PC-9 (cell line): ENCODE results near the gene DNM3. TPM values are rescaled to one million over a fixed set of nuclear protein-coding genes. Genes with fewer than 3 reads are reported as not detected.

Experiments
- BruUV-seq: library from RNA; stranded (reverse); fragments of 400-500 nt; replicated peaks from 2 replicates; lab custom pipeline; 2021; lab: Mats Ljungman, UMichigan
- CTCF ChIA-PET: fragments of 300-600 bp; sonication (Branson Sonifier 250); formaldehyde crosslinking; loops from one replicate; lab custom pipeline; 2022; ENCODE audit warnings: antibody characterized with exemption; lab: Charles Lee
- POLR2A ChIA-PET: fragments of 300-600 bp; sonication (Branson Sonifier 250); formaldehyde crosslinking; loops from one replicate; lab custom pipeline; 2022; ENCODE audit warnings: antibody characterized with exemption; ENCODE audit not compliant: unreplicated experiment; lab: Charles Lee
- DNase-seq, 2 experiments: peaks; one replicate each; pipeline versions ENCODE4 v3.0.0 to v3.0.0-alpha.2; 2015 to 2022; ENCODE audit warnings: mixed read lengths in 1 of 2
- H2AFZ ChIP-seq: fragments of 200-600 bp; sonication (generic); 2 replicates; pipeline ENCODE4 v1.8.1; 2017; ENCODE audit warnings: antibody characterized with exemption
- H3F3A ChIP-seq: fragments of 200-600 bp; sonication (generic); 2 replicates; pipeline ENCODE4 v1.8.1; 2017; ENCODE audit warnings: antibody characterized with exemption, mild to moderate bottlenecking, low read depth; ENCODE audit not compliant: insufficient read depth
- H3K27ac ChIP-seq: fragments of 200-600 bp; sonication (generic); 2 replicates; pipeline ENCODE4 v1.6.1; 2016; ENCODE audit warnings: mixed run types
- H3K27me3 ChIP-seq: fragments of 200-600 bp; sonication (generic); 2 replicates; pipeline ENCODE4 v1.6.1; 2016; ENCODE audit warnings: low read depth, mixed run types; ENCODE audit not compliant: insufficient read depth
- H3K36me3 ChIP-seq: fragments of 200-600 bp; sonication (generic); 2 replicates; pipeline ENCODE4 v1.6.1; 2016; ENCODE audit warnings: low read depth, mixed run types
- H3K4me1 ChIP-seq: fragments of 200-600 bp; sonication (generic); replicated peaks from 2 replicates; pipeline ENCODE4 v1.6.1; 2016; ENCODE audit warnings: mixed run types; ENCODE audit not compliant: insufficient read depth
- H3K4me2 ChIP-seq: fragments of 200-600 bp; sonication (generic); 2 replicates; pipeline ENCODE4 v1.6.1; 2017; ENCODE audit warnings: mixed run types
- H3K4me3 ChIP-seq: fragments of 200-600 bp; sonication (generic); 2 replicates; pipeline ENCODE4 v1.6.1; 2016; ENCODE audit warnings: mixed run types
- H3K79me2 ChIP-seq: fragments of 200-600 bp; sonication (generic); 2 replicates; pipeline ENCODE4 v1.6.1; 2017; ENCODE audit warnings: low read depth, mixed run types
- H3K9me2 ChIP-seq: fragments of 200-600 bp; sonication (generic); 2 replicates; pipeline ENCODE4 v1.8.1; 2017; ENCODE audit warnings: mild to moderate bottlenecking; ENCODE audit not compliant: insufficient read depth
- H3K9me3 ChIP-seq: fragments of 200-600 bp; sonication (generic); 2 replicates; pipeline ENCODE4 v1.8.1; 2016; ENCODE audit warnings: low read depth; ENCODE audit not compliant: insufficient read depth
- H4K20me1 ChIP-seq: fragments of 200-600 bp; sonication (generic); 2 replicates; pipeline ENCODE4 v1.8.1; 2017; ENCODE audit not compliant: insufficient read depth
- EZH2 ChIP-seq: fragments of 200-600 bp; sonication (generic); IDR thresholded peaks from 2 replicates; pipeline ENCODE4 v1.8.0; 2017; ENCODE audit warnings: antibody characterized with exemption, low read depth
- intact Hi-C: fragments of 100-400 bp; cut with micrococcal nuclease; formaldehyde crosslinking; loops from one replicate; pipeline ENCODE4 v1.10.0; 2022; ENCODE audit not compliant: unreplicated experiment
- total RNA-seq: library from RNA; stranded (reverse); gene quantifications from 2 replicates; pipeline ENCODE4 v1.2.3, GENCODE V29; 2021
- TF ChIP-seq, protein P1 (sequence below): fragments of 200-600 bp; sonication (generic); conservative IDR thresholded peaks from 2 replicates; pipeline ENCODE4 v1.6.1; 2017; ENCODE audit warnings: mixed run types, antibody characterized with exemption, mild to moderate bottlenecking, moderate library complexity

The DNM3 gene
- total RNA-seq, 1 experiment from 2014 or later = 1.7 TPM

DNA sequence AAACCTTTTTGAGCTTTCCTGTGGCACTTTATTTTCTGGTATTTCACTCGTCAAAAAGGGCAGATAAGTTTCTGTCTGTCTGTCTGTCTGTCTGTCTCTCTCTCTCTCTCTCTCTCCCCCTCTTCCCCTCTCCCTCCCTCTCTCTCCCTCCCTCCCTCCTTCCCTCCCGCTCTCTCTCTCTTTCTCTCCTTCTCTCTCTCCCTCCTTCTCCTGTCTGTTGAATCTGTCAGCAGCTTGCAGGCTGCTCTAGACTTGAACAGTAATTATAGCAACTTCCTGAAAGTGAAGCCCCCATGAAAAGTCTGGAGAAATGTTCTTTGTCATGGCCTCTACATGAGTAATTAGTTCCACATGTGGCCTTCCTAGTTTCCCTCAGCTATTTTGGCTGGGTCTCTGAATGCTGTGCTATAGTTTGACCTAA is 303.9 kb downstream of the DNM3 start:
- no peak for DNase-seq
- Histone ChIP-seq H4K20me1 (no peaks in the 10 kb centered on the region), H3F3A (no peaks in the 10 kb centered on the region), H2AFZ (no peak overlapping the region), H3K4me2 (no peak overlapping the region), H3K79me2 (no peaks in the 10 kb centered on the region), H3K27me3 (no peaks in the 10 kb centered on the region), H3K9me3 (no peaks in the 10 kb centered on the region), H3K4me1 (no peaks in the 10 kb centered on the region), H3K9me2 (no peaks in the 10 kb centered on the region), H3K27ac (no peak overlapping the region), H3K36me3 (no peaks in the 10 kb centered on the region), H3K4me3 (no peak overlapping the region)
- POLR2A ChIA-PET = no interaction called here
- intact Hi-C loops = no loop called here
- BruUV-seq = no TSS peak
- TF ChIP-seq, protein P1, sequence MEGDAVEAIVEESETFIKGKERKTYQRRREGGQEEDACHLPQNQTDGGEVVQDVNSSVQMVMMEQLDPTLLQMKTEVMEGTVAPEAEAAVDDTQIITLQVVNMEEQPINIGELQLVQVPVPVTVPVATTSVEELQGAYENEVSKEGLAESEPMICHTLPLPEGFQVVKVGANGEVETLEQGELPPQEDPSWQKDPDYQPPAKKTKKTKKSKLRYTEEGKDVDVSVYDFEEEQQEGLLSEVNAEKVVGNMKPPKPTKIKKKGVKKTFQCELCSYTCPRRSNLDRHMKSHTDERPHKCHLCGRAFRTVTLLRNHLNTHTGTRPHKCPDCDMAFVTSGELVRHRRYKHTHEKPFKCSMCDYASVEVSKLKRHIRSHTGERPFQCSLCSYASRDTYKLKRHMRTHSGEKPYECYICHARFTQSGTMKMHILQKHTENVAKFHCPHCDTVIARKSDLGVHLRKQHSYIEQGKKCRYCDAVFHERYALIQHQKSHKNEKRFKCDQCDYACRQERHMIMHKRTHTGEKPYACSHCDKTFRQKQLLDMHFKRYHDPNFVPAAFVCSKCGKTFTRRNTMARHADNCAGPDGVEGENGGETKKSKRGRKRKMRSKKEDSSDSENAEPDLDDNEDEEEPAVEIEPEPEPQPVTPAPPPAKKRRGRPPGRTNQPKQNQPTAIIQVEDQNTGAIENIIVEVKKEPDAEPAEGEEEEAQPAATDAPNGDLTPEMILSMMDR = no peak
- no peak for TF ChIP-seq EZH2
- CTCF ChIA-PET = no interaction called here

DNA sequence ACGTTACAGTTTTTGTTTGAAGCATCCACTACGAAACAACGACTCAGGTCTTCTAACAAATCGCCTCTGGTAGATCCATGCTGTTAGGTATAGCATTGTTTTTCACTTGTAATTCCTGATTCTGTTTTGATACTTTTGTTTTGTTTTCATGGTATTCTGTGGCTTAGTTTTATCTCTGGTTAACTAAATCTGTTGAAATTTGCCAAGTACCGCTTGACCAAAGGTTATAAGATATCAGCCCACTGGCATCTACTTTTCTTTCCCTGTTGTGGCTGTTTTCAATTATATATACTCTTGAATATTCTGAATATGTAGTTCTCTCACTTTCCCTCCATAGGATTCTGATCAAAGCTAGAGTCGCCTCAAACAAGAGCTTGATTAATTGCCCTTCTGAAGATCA is 304.4 kb downstream of the DNM3 start:
- TF ChIP-seq, protein P1 = no peak
- CTCF ChIA-PET = no interaction called here
- H3K4me1 ChIP-seq = no peaks in the 10 kb centered on the region
- no peak overlapping the region for H3K4me3 ChIP-seq
- BruUV-seq = no TSS peak
- intact Hi-C loops = no loop called here
- no peak overlapping the region for H3K27ac ChIP-seq
- no peaks in the 10 kb centered on the region for H3F3A ChIP-seq
- no peaks in the 10 kb centered on the region for H3K79me2 ChIP-seq
- POLR2A ChIA-PET = no interaction called here
- H3K9me3 ChIP-seq = no peaks in the 10 kb centered on the region
- H4K20me1 ChIP-seq = no peaks in the 10 kb centered on the region
- H2AFZ ChIP-seq = no peak overlapping the region
- DNase-seq = no peak
- no peaks in the 10 kb centered on the region for H3K27me3 ChIP-seq
- H3K9me2 ChIP-seq = no peaks in the 10 kb centered on the region
- no peak overlapping the region for H3K4me2 ChIP-seq
- no peaks in the 10 kb centered on the region for H3K36me3 ChIP-seq

DNA sequence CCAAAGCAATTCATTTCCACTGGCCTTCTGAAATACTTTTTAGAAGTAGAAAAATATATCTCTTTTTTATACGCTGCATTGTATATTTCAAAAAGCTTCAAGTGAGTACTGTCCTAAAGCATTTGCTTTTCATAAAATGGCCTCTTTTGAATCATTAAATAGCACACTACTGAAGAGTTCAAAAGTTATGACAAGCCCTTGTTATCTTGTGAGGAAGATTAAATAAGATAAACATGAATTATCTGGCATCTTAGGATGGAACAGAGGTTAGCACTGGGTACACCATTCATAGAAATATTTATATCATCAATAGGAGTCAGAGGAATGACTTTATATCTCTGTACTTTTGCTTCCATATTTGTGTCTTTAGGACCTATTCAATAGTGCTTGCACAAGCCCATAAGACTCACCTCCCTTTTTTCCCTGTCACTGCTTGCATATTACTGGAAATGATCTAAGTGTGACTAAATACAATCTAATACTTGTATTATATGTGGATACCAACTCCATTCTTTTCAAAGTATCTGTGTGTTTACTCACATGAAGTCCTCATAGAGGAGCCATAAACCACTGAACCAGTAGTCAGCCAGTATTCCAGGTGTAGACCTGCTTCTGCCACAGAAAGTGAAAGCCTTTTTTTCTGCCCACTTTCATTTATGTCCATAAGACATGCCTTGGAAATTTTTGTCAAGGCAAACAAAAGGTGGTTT is 305.0 kb downstream of the DNM3 start:
- Histone ChIP-seq H3K4me3 (no peak overlapping the region), H3K27me3 (no peaks in the 10 kb centered on the region), H3K4me1 (no peaks in the 10 kb centered on the region), H3K9me3 (no peaks in the 10 kb centered on the region), H3K27ac (no peak overlapping the region), H3K4me2 (no peak overlapping the region), H3F3A (no peaks in the 10 kb centered on the region), H2AFZ (no peak overlapping the region), H3K79me2 (no peaks in the 10 kb centered on the region), H3K9me2 (no peaks in the 10 kb centered on the region), H3K36me3 (no peaks in the 10 kb centered on the region), H4K20me1 (no peaks in the 10 kb centered on the region)
- ChIA-PET CTCF (no interaction called here), POLR2A (interaction anchor here (0.6 kb wide), 1 partner anchor 80 kb away, joined by 11 read pairs; no protein-coding TSS in a partner anchor)
- BruUV-seq = no TSS peak
- intact Hi-C loops = no loop called here
- TF ChIP-seq EZH2 = no peak
- TF ChIP-seq, protein P1 = no peak
- no peak for DNase-seq
